GM12878 (cell line): ENCODE results near the gene NDUFAF5.

Source experiments
- ATF3 ChIP-seq: IDR thresholded peaks from 2 replicates; pipeline ENCODE4 v1.6.1; 2011; ENCODE audit warnings: low read depth, mild to moderate bottlenecking, low read length, moderate library complexity, borderline replicate concordance; ENCODE audit errors: extremely low read depth
- CHD1 ChIP-seq: IDR thresholded peaks from 2 replicates; pipeline ENCODE4 v1.6.1; 2012; ENCODE audit warnings: low read depth, low read length, improper control_type of control experiment
- IRF3 ChIP-seq: fragments of 450-650 bp; IDR thresholded peaks from 2 replicates; pipeline ENCODE4 v1.6.1; 2014; ENCODE audit warnings: mild to moderate bottlenecking
- SIN3A ChIP-seq: IDR thresholded peaks from 2 replicates; pipeline ENCODE4 v1.6.1; 2012; ENCODE audit warnings: low read depth, low read length, improper control_type of control experiment
- SPI1 ChIP-seq: IDR thresholded peaks from 2 replicates; pipeline ENCODE4 v1.6.1; 2011; ENCODE audit warnings: low read depth, mild to moderate bottlenecking, low read length, moderate library complexity, borderline replicate concordance; ENCODE audit not compliant: insufficient read depth
- TAF1 ChIP-seq: IDR thresholded peaks from 2 replicates; pipeline ENCODE4 v1.6.1; 2011; ENCODE audit warnings: mild to moderate bottlenecking, low read depth, low read length, borderline replicate concordance
- ZNF274 ChIP-seq: IDR thresholded peaks from one replicate; pipeline ENCODE4 v1.8.0; 2011; ENCODE audit not compliant: insufficient read length, insufficient read depth
- TF ChIP-seq, protein P1 (sequence below), 3 experiments: IDR thresholded peaks in 2 of 3; conservative IDR thresholded peaks in 1 of 3; 2 replicates each; pipeline ENCODE4 v1.5.1; 2011; ENCODE audit warnings: low read depth in 3 of 3, low read length in 3 of 3, mild to moderate bottlenecking in 3 of 3, control low read depth in 2 of 3, moderate library complexity in 2 of 3, inconsistent platforms in 1 of 3, mixed read lengths in 1 of 3; ENCODE audit not compliant: control insufficient read depth in 2 of 3, insufficient read depth in 1 of 3; ENCODE audit errors: extremely low read depth in 1 of 3
- TF ChIP-seq, protein P2 (sequence below): fragments of 450-650 bp; formaldehyde crosslinking; IDR thresholded peaks from 2 replicates; pipeline ENCODE4 v1.4.0; 2020; ENCODE audit warnings: mild to moderate bottlenecking, moderate library complexity

DNA sequence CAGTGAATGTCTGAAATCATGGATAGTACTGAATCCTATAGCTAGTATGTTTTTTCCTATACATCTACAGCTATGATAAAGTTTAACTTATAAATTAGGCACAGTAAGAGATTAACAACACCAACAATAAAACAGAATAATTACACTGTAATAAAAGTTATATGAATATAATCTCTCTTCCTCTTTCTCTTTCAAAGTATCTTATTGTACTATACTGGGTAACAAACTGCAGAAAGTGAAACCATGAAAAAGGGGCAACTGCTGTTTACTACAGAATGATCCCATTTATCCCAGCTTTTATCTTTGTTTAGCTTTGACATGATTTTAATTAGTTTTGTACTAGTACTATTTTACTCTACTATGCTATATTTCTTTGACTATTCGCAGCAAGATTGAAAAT, 25.9 kb upstream of the NDUFAF5 start:
- TF ChIP-seq CHD1 (no peak), IRF3 (no peak), SIN3A (no peak), ATF3 (no peak), ZNF274 (no peak), TAF1 (no peak), SPI1 (no peak)
- TF ChIP-seq, protein P1, sequence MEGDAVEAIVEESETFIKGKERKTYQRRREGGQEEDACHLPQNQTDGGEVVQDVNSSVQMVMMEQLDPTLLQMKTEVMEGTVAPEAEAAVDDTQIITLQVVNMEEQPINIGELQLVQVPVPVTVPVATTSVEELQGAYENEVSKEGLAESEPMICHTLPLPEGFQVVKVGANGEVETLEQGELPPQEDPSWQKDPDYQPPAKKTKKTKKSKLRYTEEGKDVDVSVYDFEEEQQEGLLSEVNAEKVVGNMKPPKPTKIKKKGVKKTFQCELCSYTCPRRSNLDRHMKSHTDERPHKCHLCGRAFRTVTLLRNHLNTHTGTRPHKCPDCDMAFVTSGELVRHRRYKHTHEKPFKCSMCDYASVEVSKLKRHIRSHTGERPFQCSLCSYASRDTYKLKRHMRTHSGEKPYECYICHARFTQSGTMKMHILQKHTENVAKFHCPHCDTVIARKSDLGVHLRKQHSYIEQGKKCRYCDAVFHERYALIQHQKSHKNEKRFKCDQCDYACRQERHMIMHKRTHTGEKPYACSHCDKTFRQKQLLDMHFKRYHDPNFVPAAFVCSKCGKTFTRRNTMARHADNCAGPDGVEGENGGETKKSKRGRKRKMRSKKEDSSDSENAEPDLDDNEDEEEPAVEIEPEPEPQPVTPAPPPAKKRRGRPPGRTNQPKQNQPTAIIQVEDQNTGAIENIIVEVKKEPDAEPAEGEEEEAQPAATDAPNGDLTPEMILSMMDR (IDR thresholded peaks at IDR 0.05 in 2 of 3, conservative IDR thresholded peaks at IDR 0.05 in 1 of 3; ENCODE audit: control insufficient read depth in 2 of 3, extremely low read depth in 1 of 3, insufficient read depth in 1 of 3, low read depth in 3 of 3, low read length in 3 of 3), result no peak
- TF ChIP-seq, protein P2, sequence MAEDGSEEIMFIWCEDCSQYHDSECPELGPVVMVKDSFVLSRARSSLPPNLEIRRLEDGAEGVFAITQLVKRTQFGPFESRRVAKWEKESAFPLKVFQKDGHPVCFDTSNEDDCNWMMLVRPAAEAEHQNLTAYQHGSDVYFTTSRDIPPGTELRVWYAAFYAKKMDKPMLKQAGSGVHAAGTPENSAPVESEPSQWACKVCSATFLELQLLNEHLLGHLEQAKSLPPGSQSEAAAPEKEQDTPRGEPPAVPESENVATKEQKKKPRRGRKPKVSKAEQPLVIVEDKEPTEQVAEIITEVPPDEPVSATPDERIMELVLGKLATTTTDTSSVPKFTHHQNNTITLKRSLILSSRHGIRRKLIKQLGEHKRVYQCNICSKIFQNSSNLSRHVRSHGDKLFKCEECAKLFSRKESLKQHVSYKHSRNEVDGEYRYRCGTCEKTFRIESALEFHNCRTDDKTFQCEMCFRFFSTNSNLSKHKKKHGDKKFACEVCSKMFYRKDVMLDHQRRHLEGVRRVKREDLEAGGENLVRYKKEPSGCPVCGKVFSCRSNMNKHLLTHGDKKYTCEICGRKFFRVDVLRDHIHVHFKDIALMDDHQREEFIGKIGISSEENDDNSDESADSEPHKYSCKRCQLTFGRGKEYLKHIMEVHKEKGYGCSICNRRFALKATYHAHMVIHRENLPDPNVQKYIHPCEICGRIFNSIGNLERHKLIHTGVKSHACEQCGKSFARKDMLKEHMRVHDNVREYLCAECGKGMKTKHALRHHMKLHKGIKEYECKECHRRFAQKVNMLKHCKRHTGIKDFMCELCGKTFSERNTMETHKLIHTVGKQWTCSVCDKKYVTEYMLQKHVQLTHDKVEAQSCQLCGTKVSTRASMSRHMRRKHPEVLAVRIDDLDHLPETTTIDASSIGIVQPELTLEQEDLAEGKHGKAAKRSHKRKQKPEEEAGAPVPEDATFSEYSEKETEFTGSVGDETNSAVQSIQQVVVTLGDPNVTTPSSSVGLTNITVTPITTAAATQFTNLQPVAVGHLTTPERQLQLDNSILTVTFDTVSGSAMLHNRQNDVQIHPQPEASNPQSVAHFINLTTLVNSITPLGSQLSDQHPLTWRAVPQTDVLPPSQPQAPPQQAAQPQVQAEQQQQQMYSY (CRISPR knock-in tag), result no peak
